A549 (cell line): ENCODE measurements around the gene PBX3. TPM values are rescaled to one million over a fixed set of nuclear protein-coding genes. Genes with fewer than 3 reads are reported as not detected.

Source experiments
- ATAC-seq, 2 experiments: fragments of 200-7000 bp in 1 of 2; fragments of >200 bp in 1 of 2; cut with Nextera tagmentation in 1 of 2; cut with Tn5 transposase in 1 of 2; 3 replicates each; pipeline versions ENCODE4 v1.8.0 to v1.9.1; 2018 to 2020; ENCODE audit warnings: mild to moderate bottlenecking in 1 of 2, moderate library complexity in 1 of 2
- CTCF ChIA-PET: fragments of 300-600 bp; sonication (Branson Sonifier 250); formaldehyde crosslinking; extraction: SDS; loops from one replicate; lab custom pipeline; 2021; ENCODE audit warnings: antibody characterized with exemption, inconsistent platforms; lab: Yijun Ruan, JAX
- POLR2A ChIA-PET: fragments of 350-600 bp; formaldehyde crosslinking; extraction: SDS; loops from one replicate; lab custom pipeline; 2021; ENCODE audit warnings: antibody characterized with exemption, inconsistent platforms; lab: Yijun Ruan, JAX
- DNase-seq, 2 experiments: peaks; one replicate each; pipeline versions ENCODE4 v3.0.0 to v3.0.0-alpha.2; 2011 to 2016; ENCODE audit warnings: low read depth in 1 of 2, low spot score in 1 of 2
- FAIRE-seq: peaks from 2 replicates; lab custom pipeline; 2011; peaks lifted over from hg19 to GRCh38; lab: Jason Lieb, UNC
- H3K27ac ChIP-seq, 2 experiments: fragments of >200 bp; sonication (Bioruptor Twin); formaldehyde crosslinking; 3 replicates each; pipeline ENCODE4 v1.5.1; 2016 to 2017
- H3K4me1 ChIP-seq: fragments of >200 bp; sonication (Bioruptor Twin); formaldehyde crosslinking; 3 replicates; pipeline ENCODE4 v1.6.1; 2016
- H3K4me2 ChIP-seq: fragments of >200 bp; sonication (Bioruptor Twin); formaldehyde crosslinking; 3 replicates; pipeline ENCODE4 v1.6.1; 2016
- H3K4me3 ChIP-seq: fragments of >200 bp; sonication (Bioruptor Twin); formaldehyde crosslinking; 3 replicates; pipeline ENCODE4 v1.5.1; 2016
- H3K9me3 ChIP-seq: fragments of >200 bp; sonication (Bioruptor Twin); formaldehyde crosslinking; 3 replicates; pipeline ENCODE4 v1.6.1; 2016
- BHLHE40 ChIP-seq: IDR thresholded peaks from 2 replicates; pipeline ENCODE4 v1.6.1; 2012; ENCODE audit warnings: low read depth, low read length, inconsistent platforms
- CBX2 ChIP-seq: fragments of 200-600 bp; sonication (generic); IDR thresholded peaks from 2 replicates; pipeline ENCODE4 v1.6.1; 2016; ENCODE audit warnings: low read depth, mild to moderate bottlenecking, borderline replicate concordance
- CBX8 ChIP-seq: fragments of 200-600 bp; sonication (generic); IDR thresholded peaks from 2 replicates; pipeline ENCODE4 v1.6.1; 2016
- CHD2 ChIP-seq: fragments of 150-350 bp; IDR thresholded peaks from 2 replicates; pipeline ENCODE4 v1.6.1; 2014; ENCODE audit warnings: low read length; ENCODE audit not compliant: partially characterized antibody
- CHD4 ChIP-seq: fragments of 200-600 bp; sonication (generic); IDR thresholded peaks from 2 replicates; pipeline ENCODE4 v1.6.1; 2016; ENCODE audit warnings: antibody characterized with exemption, mild to moderate bottlenecking, borderline replicate concordance
- EHF ChIP-seq: fragments of 250-450 bp; sonication (Bioruptor Pico); IDR thresholded peaks from 2 replicates; pipeline ENCODE4 v1.5.0; 2020; ENCODE audit warnings: mild to moderate bottlenecking
- ELK1 ChIP-seq: fragments of 150-350 bp; IDR thresholded peaks from 2 replicates; pipeline ENCODE4 v1.6.1; 2014; ENCODE audit warnings: low read depth, mild to moderate bottlenecking, low read length
- EP300 ChIP-seq, 2 experiments: fragments of >200 bp; sonication (Bioruptor Twin); formaldehyde crosslinking; IDR thresholded peaks; 2 replicates in 1 of 2; 3 replicates in 1 of 2; pipeline ENCODE4 v1.6.1; 2016 to 2017
- FOSB ChIP-seq: fragments of 250-450 bp; sonication (Bioruptor Pico); IDR thresholded peaks from 2 replicates; pipeline ENCODE4 v1.5.0; 2020; ENCODE audit warnings: mild to moderate bottlenecking, moderate library complexity
- FOSL2 ChIP-seq, 2 experiments: fragments of 450-650 bp in 1 of 2; fragments of >200 bp in 1 of 2; sonication (Bioruptor Twin) in 1 of 2; formaldehyde crosslinking; IDR thresholded peaks; 2 replicates each; pipeline versions ENCODE4 v1.5.0 to v1.6.1; 2016 to 2020; ENCODE audit warnings: mild to moderate bottlenecking in 1 of 2, moderate library complexity in 1 of 2
- FOXS1 ChIP-seq: fragments of 250-450 bp; sonication (Bioruptor Pico); IDR thresholded peaks from 2 replicates; pipeline ENCODE4 v1.5.0; 2020; ENCODE audit warnings: mild to moderate bottlenecking, moderate library complexity
- GATA3 ChIP-seq: IDR thresholded peaks from 2 replicates; pipeline ENCODE4 v1.6.1; 2012; ENCODE audit warnings: borderline replicate concordance
- HES2 ChIP-seq: fragments of >200 bp; sonication (Bioruptor Twin); formaldehyde crosslinking; IDR thresholded peaks from 2 replicates; pipeline ENCODE4 v1.6.1; 2016
- HEYL ChIP-seq: fragments of 250-450 bp; sonication (Bioruptor Pico); IDR thresholded peaks from 2 replicates; pipeline ENCODE4 v1.8.0; 2021; ENCODE audit warnings: mild to moderate bottlenecking, moderate library complexity
- HOXB13 ChIP-seq: fragments of 250-450 bp; sonication (Bioruptor Pico); IDR thresholded peaks from 2 replicates; pipeline ENCODE4 v1.5.0; 2020; ENCODE audit warnings: low read depth, mild to moderate bottlenecking, moderate library complexity
- HOXB5 ChIP-seq: fragments of 250-450 bp; sonication (Bioruptor Pico); IDR thresholded peaks from 2 replicates; pipeline ENCODE4 v1.5.0; 2020; ENCODE audit warnings: mild to moderate bottlenecking, moderate library complexity
- JUN ChIP-seq, 2 experiments: fragments of >200 bp; sonication (Bioruptor Twin); formaldehyde crosslinking; IDR thresholded peaks; 2 replicates in 1 of 2; 3 replicates in 1 of 2; pipeline ENCODE4 v1.6.1; 2016 to 2017
- KDM5A ChIP-seq: fragments of 200-600 bp; sonication (generic); IDR thresholded peaks from 2 replicates; pipeline ENCODE4 v1.6.1; 2016; ENCODE audit warnings: antibody characterized with exemption, mild to moderate bottlenecking
- MAFK ChIP-seq: fragments of 450-650 bp; IDR thresholded peaks from 2 replicates; pipeline ENCODE4 v1.6.1; 2014; ENCODE audit not compliant: partially characterized antibody
- MAX ChIP-seq: IDR thresholded peaks from 2 replicates; pipeline ENCODE4 v1.6.1; 2012
- MAZ ChIP-seq: fragments of 150-350 bp; IDR thresholded peaks from 2 replicates; pipeline ENCODE4 v1.6.1; 2014; ENCODE audit warnings: antibody characterized with exemption, low read depth, low read length, borderline replicate concordance
- MYC ChIP-seq: IDR thresholded peaks from 2 replicates; pipeline ENCODE4 v1.6.1; 2012; ENCODE audit warnings: mild to moderate bottlenecking, inconsistent platforms, low read length, improper control_type of control experiment, borderline replicate concordance
- NFE2L2 ChIP-seq: fragments of 150-350 bp; conservative IDR thresholded peaks from 2 replicates; pipeline ENCODE4 v1.6.1; 2014; ENCODE audit warnings: low read length
- NPAS2 ChIP-seq: fragments of 250-450 bp; sonication (Bioruptor Pico); IDR thresholded peaks from 2 replicates; pipeline ENCODE4 v1.8.0; 2022; ENCODE audit warnings: mild to moderate bottlenecking, moderate library complexity, borderline replicate concordance
- RAD21 ChIP-seq, 2 experiments: fragments of >200 bp in 1 of 2; sonication (Bioruptor Twin) in 1 of 2; formaldehyde crosslinking in 1 of 2; IDR thresholded peaks in 1 of 2; conservative IDR thresholded peaks in 1 of 2; 2 replicates in 1 of 2; 3 replicates in 1 of 2; pipeline ENCODE4 v1.6.1; 2012 to 2018; ENCODE audit warnings: inconsistent platforms in 1 of 2
- RARB ChIP-seq: fragments of 250-450 bp; sonication (Bioruptor Pico); IDR thresholded peaks from 2 replicates; pipeline ENCODE4 v1.8.0; 2021; ENCODE audit warnings: mild to moderate bottlenecking, moderate library complexity
- RFX5 ChIP-seq: fragments of 450-650 bp; IDR thresholded peaks from 2 replicates; pipeline ENCODE4 v1.7.1; 2014; ENCODE audit warnings: antibody characterized with exemption, mild to moderate bottlenecking, moderate library complexity
- RNF2 ChIP-seq: fragments of 200-600 bp; sonication (generic); IDR thresholded peaks from 2 replicates; pipeline ENCODE4 v1.6.1; 2016; ENCODE audit warnings: low read depth, mild to moderate bottlenecking, antibody characterized with exemption, moderate library complexity, borderline replicate concordance
- SMC3 ChIP-seq: fragments of >200 bp; sonication (Bioruptor Twin); formaldehyde crosslinking; IDR thresholded peaks from 3 replicates; pipeline ENCODE4 v1.6.1; 2018; ENCODE audit warnings: inconsistent platforms
- SREBF2 ChIP-seq: fragments of 450-650 bp; IDR thresholded peaks from 2 replicates; pipeline ENCODE4 v1.6.1; 2014; ENCODE audit warnings: mild to moderate bottlenecking, moderate library complexity
- TFCP2L1 ChIP-seq: fragments of 250-450 bp; sonication (Bioruptor Pico); IDR thresholded peaks from 2 replicates; pipeline ENCODE4 v1.5.0; 2021; ENCODE audit warnings: mild to moderate bottlenecking
- TP53 ChIP-seq: fragments of 250-450 bp; sonication (Bioruptor Pico); IDR thresholded peaks from 2 replicates; pipeline ENCODE4 v1.5.0; 2021; ENCODE audit warnings: mild to moderate bottlenecking, moderate library complexity
- USF2 ChIP-seq: fragments of 450-650 bp; IDR thresholded peaks from 2 replicates; pipeline ENCODE4 v1.6.1; 2014; ENCODE audit warnings: antibody characterized with exemption
- ZC3H11A ChIP-seq: fragments of 450-650 bp; IDR thresholded peaks from 2 replicates; pipeline ENCODE4 v1.6.1; 2014; ENCODE audit warnings: antibody characterized with exemption, mild to moderate bottlenecking
- ZFP36 ChIP-seq: fragments of 450-650 bp; IDR thresholded peaks from 2 replicates; pipeline ENCODE4 v1.6.1; 2014; ENCODE audit warnings: borderline replicate concordance; ENCODE audit not compliant: partially characterized antibody
- ZNF302 ChIP-seq: fragments of 250-450 bp; sonication (Bioruptor Pico); IDR thresholded peaks from 2 replicates; pipeline ENCODE4 v1.9.0; 2021; ENCODE audit warnings: inconsistent platforms, mild to moderate bottlenecking, moderate library complexity
- ZSCAN20 ChIP-seq: fragments of 250-450 bp; sonication (Bioruptor Pico); IDR thresholded peaks from 2 replicates; pipeline ENCODE4 v1.8.0; 2022; ENCODE audit warnings: mild to moderate bottlenecking, moderate library complexity
- WGBS: methylation state at CpG from one replicate; pipeline ENCODE4 v1.1.6; 2017; ENCODE audit errors: missing lambda C conversion rate; 5-methylcytosine and 5-hydroxymethylcytosine counted together
- polyA plus RNA-seq, 4 experiments: library from polyadenylated mRNA; depleted of rRNA in 3 of 4; stranded (reverse); fragments of >200 nt; fragmentation: RNase III in 1 of 4; extraction: RNeasy Plus Mini Kit Qiagen cat#74134 plus additional on column Dnase treatment in 1 of 4; gene quantifications; 2 replicates in 3 of 4; 3 replicates in 1 of 4; pipeline ENCODE4 v1.2.3, GENCODE V29; 2011 to 2017

Gene PBX3
- polyA plus RNA-seq, 2 of the 4 experiments (the other 2 are of a cell fraction): 10.7 to 23.5 TPM

GRCh38 chr9:125768803-125769202 lies 21.6 kb downstream of the PBX3 start:
- no peaks in the 10 kb centered on the region for H3K4me1 ChIP-seq
- 95% methylated on average over 1 of the region's 1 CpG for WGBS
- FAIRE-seq: no peak
- no peak overlapping the region for H3K4me2 ChIP-seq
- no peak overlapping the region for H3K4me3 ChIP-seq
- ChIA-PET POLR2A (no interaction called here), CTCF (no interaction called here)
- no peak for TF ChIP-seq FOXS1 (CRISPR knock-in tag)
- TF ChIP-seq MAZ: no peak
- no peak for TF ChIP-seq HOXB5
- TF ChIP-seq CHD4: no peak
- TF ChIP-seq HEYL: no peak
- TF ChIP-seq CHD2: no peak
- no peak for TF ChIP-seq EP300 (IDR thresholded peaks at IDR 0.05)
- TF ChIP-seq ELK1: no peak
- TF ChIP-seq MAX: no peak
- no peak for TF ChIP-seq CBX2
- no peak for ATAC-seq
- no peak for DNase-seq
- no peak overlapping the region for H3K27ac ChIP-seq
- H3K9me3 ChIP-seq: no peaks in the 10 kb centered on the region

- no peak for FAIRE-seq
- no peaks in the 10 kb centered on the region for H3K4me1 ChIP-seq
These were observed 23.9 kb downstream of the PBX3 start for GRCh38 chr9:125771037-125771436.

GRCh38 chr9:125772740-125773139 lies 25.6 kb downstream of the PBX3 start:
- ChIA-PET POLR2A (no interaction called here), CTCF (interaction anchor here (0.9 to 1.2 kb wide), 3 partner anchors 18 to 60 kb away, joined by 3 read pairs; no protein-coding TSS in a partner anchor)
- no peak for FAIRE-seq
- no peaks in the 10 kb centered on the region for H3K9me3 ChIP-seq
- no peak overlapping the region for H3K27ac ChIP-seq
- 93% methylated on average over 2 of the region's 2 CpGs for WGBS
- H3K4me2 ChIP-seq: no peak overlapping the region
- H3K4me1 ChIP-seq: no peaks in the 10 kb centered on the region
- no peak overlapping the region for H3K4me3 ChIP-seq
- no peak for ATAC-seq
- no peak for DNase-seq
- no peak for TF ChIP-seq RAD21 (conservative IDR thresholded peaks at IDR 0.05 in 1 of 2, IDR thresholded peaks at IDR 0.05 in 1 of 2)
- TF ChIP-seq ZNF302 (CRISPR knock-in tag): no peak
- TF ChIP-seq ZC3H11A: no peak
- TF ChIP-seq MYC: no peak
- no peak for TF ChIP-seq USF2
- no peak for TF ChIP-seq CBX8
- no peak for TF ChIP-seq RNF2
- TF ChIP-seq BHLHE40: no peak
- TF ChIP-seq TFCP2L1 (CRISPR knock-in tag): no peak
- no peak for TF ChIP-seq SMC3
- TF ChIP-seq JUN (IDR thresholded peaks at IDR 0.05): no peak
- TF ChIP-seq GATA3: no peak
- TF ChIP-seq EP300 (IDR thresholded peaks at IDR 0.05): no peak
- no peak for TF ChIP-seq SREBF2
- no peak for TF ChIP-seq HES2
- no peak for TF ChIP-seq HOXB13 (CRISPR knock-in tag)
- TF ChIP-seq FOSL2 (IDR thresholded peaks at IDR 0.05): no peak
- TF ChIP-seq FOSL2 (CRISPR knock-in tag; IDR thresholded peaks at IDR 0.05): no peak

More at GRCh38 chr9:125771037-125771436, 23.9 kb downstream of the PBX3 start:
- ChIA-PET POLR2A (no interaction called here), CTCF (no interaction called here)
- no peak for TF ChIP-seq HES2
- TF ChIP-seq HOXB5: no peak
- TF ChIP-seq MAFK: no peak
- TF ChIP-seq FOXS1 (CRISPR knock-in tag): no peak
- TF ChIP-seq CHD4: no peak
- TF ChIP-seq RARB (CRISPR knock-in tag): no peak
- TF ChIP-seq NPAS2: no peak
- no peak for TF ChIP-seq TP53
- TF ChIP-seq GATA3: no peak
- no peak for TF ChIP-seq FOSB (CRISPR knock-in tag)
- no peak for TF ChIP-seq KDM5A
- TF ChIP-seq ZFP36: no peak
- no peak for TF ChIP-seq TFCP2L1 (CRISPR knock-in tag)
- TF ChIP-seq NFE2L2: no peak
- no peak for TF ChIP-seq RFX5
- TF ChIP-seq EHF (CRISPR knock-in tag): no peak
- no peak for TF ChIP-seq MYC
- no peak for TF ChIP-seq ZSCAN20 (CRISPR knock-in tag)
- Histone ChIP-seq H3K4me2 (no peak overlapping the region), H3K4me3 (no peak overlapping the region), H3K27ac (no peak overlapping the region), H3K9me3 (no peaks in the 10 kb centered on the region)
- ATAC-seq (no peak), DNase-seq (no peak)
